ENCODE results near the gene MAD2L2.

- TF ChIP-seq POLR2A (IDR thresholded peaks at IDR 0.05) (no peak), CTCF (IDR thresholded peaks at IDR 0.05) (no peak)
Measured at GRCh38 chr1:11654939-11655808, 25.8 kb downstream of the MAD2L2 start.
